PFSK-1 (cell line): ENCODE measurements around the gene CACNB1.

Source experiments
- POLR2AphosphoS5 ChIP-seq: IDR thresholded peaks from 2 replicates; pipeline ENCODE4 v1.6.1; 2012; ENCODE audit warnings: low read depth, mild to moderate bottlenecking, control low read depth, low read length, moderate library complexity
- SIN3A ChIP-seq: IDR thresholded peaks from 2 replicates; pipeline ENCODE4 v1.6.1; 2012; ENCODE audit warnings: mild to moderate bottlenecking, low read length, moderate library complexity, borderline replicate concordance; ENCODE audit not compliant: insufficient read depth

GRCh38 chr17:39191750-39192510, 5.5 kb downstream of the CACNB1 start:
- TF ChIP-seq POLR2AphosphoS5 (no peak), SIN3A (no peak)
